Measurements from ENCODE around the gene FOXA2.

DNA sequence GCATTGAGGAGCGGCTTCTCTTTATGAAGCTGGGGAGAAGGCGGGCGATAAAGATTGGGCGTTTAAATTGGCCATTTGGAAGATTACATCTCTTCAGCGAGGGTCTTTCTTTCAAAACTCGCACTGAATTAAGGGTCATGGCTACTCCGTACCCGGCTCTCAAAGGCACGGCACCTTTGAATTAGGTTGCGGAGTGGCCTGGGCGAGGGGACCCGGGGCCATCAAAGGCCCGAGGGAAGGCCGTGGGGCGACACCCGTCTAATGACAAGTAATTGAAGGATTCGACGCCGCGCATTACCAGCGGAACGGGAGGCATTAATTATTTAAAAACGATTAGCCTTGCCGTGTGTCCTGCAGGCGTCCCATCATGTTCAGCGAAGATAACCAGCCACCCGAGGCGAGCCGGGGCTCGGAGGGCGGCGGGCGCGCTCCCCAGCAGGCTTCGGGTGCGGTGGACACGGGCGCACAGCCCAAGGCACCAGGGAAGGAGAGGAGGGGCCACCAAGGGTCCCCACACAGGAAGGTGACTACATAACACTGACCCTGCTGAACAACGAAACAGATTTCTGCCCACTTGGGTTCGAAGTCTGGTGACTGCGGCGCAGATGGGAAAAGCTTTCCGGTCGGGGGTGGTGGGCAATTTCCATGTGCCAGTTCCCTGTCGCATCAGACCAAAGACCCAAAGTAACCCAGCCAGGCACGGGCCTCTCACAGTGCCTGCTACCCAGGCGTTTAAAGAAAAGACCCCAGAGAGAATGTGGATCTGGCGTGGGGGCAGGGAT, 7.4 kb downstream of the FOXA2 start:
- TF ChIP-seq YY1 (IDR thresholded peaks at IDR 0.05; ENCODE audit: insufficient read depth, insufficient read length) (no peak), SUZ12 (IDR thresholded peaks at IDR 0.05; ENCODE audit: extremely low read depth, insufficient read depth, insufficient read length) (no peak), ZNF274 (IDR thresholded peaks at IDR 0.05; ENCODE audit: low read depth, low read length) (no peak)

Data from NT2/D1 (cell line).